ENCODE results near the gene TOPBP1.
A peak's percentile ranks its signal among the peaks of the same experiment; 100 is the strongest.

Gene TOPBP1

DNA sequence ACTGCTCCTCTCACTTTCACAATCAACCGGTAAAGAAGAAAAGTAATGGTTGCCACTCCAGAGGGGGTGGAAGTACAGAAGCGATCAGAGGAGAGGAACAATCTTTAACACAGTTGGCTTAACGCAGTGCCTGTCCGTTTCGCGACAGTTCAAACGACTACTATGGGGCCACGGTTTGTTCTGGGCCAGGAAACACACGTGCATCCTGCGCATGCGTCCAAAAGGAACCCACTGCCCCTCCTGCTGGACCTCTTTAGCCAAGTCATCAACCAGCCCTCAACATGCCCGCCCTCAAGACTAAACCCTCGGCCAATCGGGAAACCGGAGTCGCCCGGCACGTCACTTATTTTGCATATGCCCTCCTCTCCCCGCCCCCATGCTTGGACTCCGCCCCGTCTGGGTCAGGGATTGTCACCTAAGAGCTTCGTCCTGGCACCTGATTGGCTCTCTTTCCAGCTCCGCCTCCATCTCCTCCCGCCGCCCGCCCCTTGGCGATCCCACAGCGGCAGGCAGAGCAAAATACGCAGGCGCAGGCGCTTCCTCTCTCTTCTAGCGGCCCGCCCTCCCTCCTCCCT lies 88.6 kb downstream of the TOPBP1 start:
- peak; percentile 99 to 100 for DNase-seq (ENCODE audit: low read depth in 1 of 2, low spot score in 1 of 2)
- TF ChIP-seq POLR2AphosphoS5 (IDR thresholded peaks at IDR 0.05; ENCODE audit: low read depth), result no peak
- no peak for TF ChIP-seq GABPA (IDR thresholded peaks at IDR 0.05; ENCODE audit: low read depth)
- TF ChIP-seq CTCF (IDR thresholded peaks at IDR 0.05; ENCODE audit: insufficient read depth, low read length), result no peak
- TF ChIP-seq SPI1 (IDR thresholded peaks at IDR 0.05; ENCODE audit: borderline replicate concordance, low read depth), result no peak; the same call in 1 of the 2 replicates
- TF ChIP-seq, protein P1, sequence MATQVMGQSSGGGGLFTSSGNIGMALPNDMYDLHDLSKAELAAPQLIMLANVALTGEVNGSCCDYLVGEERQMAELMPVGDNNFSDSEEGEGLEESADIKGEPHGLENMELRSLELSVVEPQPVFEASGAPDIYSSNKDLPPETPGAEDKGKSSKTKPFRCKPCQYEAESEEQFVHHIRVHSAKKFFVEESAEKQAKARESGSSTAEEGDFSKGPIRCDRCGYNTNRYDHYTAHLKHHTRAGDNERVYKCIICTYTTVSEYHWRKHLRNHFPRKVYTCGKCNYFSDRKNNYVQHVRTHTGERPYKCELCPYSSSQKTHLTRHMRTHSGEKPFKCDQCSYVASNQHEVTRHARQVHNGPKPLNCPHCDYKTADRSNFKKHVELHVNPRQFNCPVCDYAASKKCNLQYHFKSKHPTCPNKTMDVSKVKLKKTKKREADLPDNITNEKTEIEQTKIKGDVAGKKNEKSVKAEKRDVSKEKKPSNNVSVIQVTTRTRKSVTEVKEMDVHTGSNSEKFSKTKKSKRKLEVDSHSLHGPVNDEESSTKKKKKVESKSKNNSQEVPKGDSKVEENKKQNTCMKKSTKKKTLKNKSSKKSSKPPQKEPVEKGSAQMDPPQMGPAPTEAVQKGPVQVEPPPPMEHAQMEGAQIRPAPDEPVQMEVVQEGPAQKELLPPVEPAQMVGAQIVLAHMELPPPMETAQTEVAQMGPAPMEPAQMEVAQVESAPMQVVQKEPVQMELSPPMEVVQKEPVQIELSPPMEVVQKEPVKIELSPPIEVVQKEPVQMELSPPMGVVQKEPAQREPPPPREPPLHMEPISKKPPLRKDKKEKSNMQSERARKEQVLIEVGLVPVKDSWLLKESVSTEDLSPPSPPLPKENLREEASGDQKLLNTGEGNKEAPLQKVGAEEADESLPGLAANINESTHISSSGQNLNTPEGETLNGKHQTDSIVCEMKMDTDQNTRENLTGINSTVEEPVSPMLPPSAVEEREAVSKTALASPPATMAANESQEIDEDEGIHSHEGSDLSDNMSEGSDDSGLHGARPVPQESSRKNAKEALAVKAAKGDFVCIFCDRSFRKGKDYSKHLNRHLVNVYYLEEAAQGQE (IDR thresholded peaks at IDR 0.05; ENCODE audit: insufficient replicate concordance, low read depth), result no peak
- H3K27me3 ChIP-seq (ENCODE audit: insufficient read depth, poor library complexity, severe bottlenecking), result no peaks in the 10 kb centered on the region
- peak overlapping the region; percentile 67 for H3K4me3 ChIP-seq (replicated peaks; ENCODE audit: insufficient read depth, low read length)
- peak overlapping the region; percentile 98 for H3K27ac ChIP-seq (replicated peaks)

DNA sequence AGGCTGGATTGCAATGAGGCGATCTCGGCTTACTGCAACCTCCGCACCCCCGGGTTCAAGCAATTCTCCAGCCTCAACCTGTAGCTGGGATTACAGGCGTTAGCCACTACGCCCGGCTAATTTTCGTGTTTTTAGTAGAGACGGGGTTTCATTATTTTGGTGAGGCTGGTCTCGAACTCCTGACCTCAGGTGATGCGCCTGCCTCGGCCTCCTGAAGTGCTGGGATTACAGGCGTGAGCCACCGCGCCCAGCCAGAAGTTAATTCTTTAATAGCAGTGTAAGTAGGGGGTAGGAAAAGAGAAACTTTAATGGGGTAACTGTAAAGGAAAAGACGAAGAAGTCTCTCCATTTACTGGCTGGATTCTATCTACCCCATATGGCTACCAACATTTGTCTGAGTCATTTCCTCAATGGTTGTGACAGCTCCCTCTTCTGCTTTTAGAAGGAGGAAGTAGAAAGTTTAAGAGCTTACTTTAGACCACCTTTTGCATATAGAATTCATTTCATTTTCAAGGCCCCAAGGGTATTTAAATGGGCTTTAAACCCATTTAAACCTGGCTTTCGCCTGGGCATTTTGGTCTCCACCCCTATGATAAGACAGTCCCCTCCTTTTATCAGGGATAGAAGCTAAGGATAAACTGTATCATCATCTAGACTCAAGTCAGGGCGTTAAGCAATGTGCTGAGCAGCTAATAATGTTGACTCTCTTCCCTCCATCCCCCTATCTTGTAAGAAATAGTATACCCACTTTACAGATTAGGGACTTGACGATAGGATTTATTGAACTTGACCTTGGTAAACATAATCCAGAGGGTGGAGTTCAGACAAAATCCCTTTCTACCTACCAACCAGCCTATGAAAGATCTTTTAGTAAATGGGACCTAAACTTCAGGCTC lies 89.3 kb downstream of the TOPBP1 start:
- TF ChIP-seq GABPA (IDR thresholded peaks at IDR 0.05; ENCODE audit: low read depth), result no peak; the same call in 1 of the 2 replicates
- TF ChIP-seq POLR2AphosphoS5 (IDR thresholded peaks at IDR 0.05; ENCODE audit: low read depth), result no peak
- TF ChIP-seq CTCF (IDR thresholded peaks at IDR 0.05; ENCODE audit: insufficient read depth, low read length), result no peak
- TF ChIP-seq, protein P1 (IDR thresholded peaks at IDR 0.05; ENCODE audit: insufficient replicate concordance, low read depth), result no peak
- peak; percentile 97 for TF ChIP-seq SPI1 (IDR thresholded peaks at IDR 0.05; ENCODE audit: borderline replicate concordance, low read depth)
- DNase-seq (ENCODE audit: low read depth in 1 of 2, low spot score in 1 of 2), result peak; percentile 67 to 86
- Histone ChIP-seq H3K27ac (replicated peaks) (peak overlapping the region; percentile 98), H3K27me3 (ENCODE audit: insufficient read depth, poor library complexity, severe bottlenecking) (no peaks in the 10 kb centered on the region), H3K4me3 (replicated peaks; ENCODE audit: insufficient read depth, low read length) (peak overlapping the region; percentile 28)

DNA sequence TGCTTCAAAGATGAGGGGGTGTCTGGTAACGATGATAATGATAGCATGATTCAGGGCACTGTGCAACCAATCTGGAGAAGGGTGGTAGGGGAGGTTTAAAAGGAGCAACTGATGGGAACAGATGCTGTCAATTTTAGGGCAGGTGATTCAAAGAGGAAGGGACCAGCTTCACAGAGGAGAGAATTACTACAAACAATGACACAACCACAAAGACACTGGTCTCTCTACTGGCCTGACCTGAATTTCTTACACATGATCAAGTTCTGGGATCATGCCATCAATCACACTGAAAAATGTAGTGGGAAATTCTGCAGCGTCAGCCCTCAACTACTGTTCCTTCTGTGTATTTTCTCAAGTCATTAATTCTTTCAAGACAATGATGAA lies 90.8 kb downstream of the TOPBP1 start:
- TF ChIP-seq POLR2AphosphoS5 (IDR thresholded peaks at IDR 0.05; ENCODE audit: low read depth) (no peak), CTCF (IDR thresholded peaks at IDR 0.05; ENCODE audit: insufficient read depth, low read length) (no peak), SPI1 (IDR thresholded peaks at IDR 0.05; ENCODE audit: borderline replicate concordance, low read depth) (no peak), GABPA (IDR thresholded peaks at IDR 0.05; ENCODE audit: low read depth) (no peak)
- TF ChIP-seq, protein P1 (IDR thresholded peaks at IDR 0.05; ENCODE audit: insufficient replicate concordance, low read depth), result no peak
- DNase-seq (ENCODE audit: low read depth in 1 of 2, low spot score in 1 of 2), result no peak
- Histone ChIP-seq H3K27me3 (ENCODE audit: insufficient read depth, poor library complexity, severe bottlenecking) (no peaks in the 10 kb centered on the region), H3K27ac (replicated peaks) (no peak overlapping the region), H3K4me3 (replicated peaks; ENCODE audit: insufficient read depth, low read length) (no peak overlapping the region)
